Liver (tissue), 9 donors: ENCODE results near the gene SLC25A41. TPM values are rescaled to one million over a fixed set of nuclear protein-coding genes. Genes with fewer than 3 reads are reported as not detected.

Experiments used
- DNase-seq: peaks from one replicate; pipeline ENCODE4 v3.0.0-alpha.2; 2017; ENCODE audit warnings: low spot score
- H3K27ac ChIP-seq, 2 donors: one replicate each; pipeline ENCODE4 v1.7.0; 2013; ENCODE audit warnings: inconsistent platforms in 2 of 2, low read length in 2 of 2, control low read depth in 1 of 2, low read depth in 1 of 2, mild to moderate bottlenecking in 1 of 2
- H3K27me3 ChIP-seq, 4 donors: one replicate each; pipeline versions ENCODE4 v1.6.1 to v1.7.0; 2013; ENCODE audit warnings: low read length in 3 of 4, inconsistent platforms in 1 of 4, mild to moderate bottlenecking in 1 of 4, moderate library complexity in 1 of 4; ENCODE audit not compliant: control insufficient read depth in 4 of 4, insufficient read depth in 4 of 4
- H3K36me3 ChIP-seq, 4 donors: one replicate each; pipeline versions ENCODE4 v1.6.1 to v1.7.0; 2013; ENCODE audit warnings: low read length in 3 of 4, mild to moderate bottlenecking in 3 of 4, low read depth in 1 of 4, moderate library complexity in 1 of 4; ENCODE audit not compliant: control insufficient read depth in 4 of 4, insufficient read depth in 3 of 4
- H3K4me1 ChIP-seq, 4 donors: one replicate each; pipeline versions ENCODE4 v1.6.1 to v1.7.0; 2013; ENCODE audit warnings: low read length in 3 of 4, mild to moderate bottlenecking in 3 of 4, moderate library complexity in 1 of 4; ENCODE audit not compliant: control insufficient read depth in 4 of 4, insufficient read depth in 4 of 4
- H3K4me3 ChIP-seq, 3 donors: one replicate each; pipeline versions ENCODE4 v1.6.1 to v1.7.0; 2013; ENCODE audit warnings: low read length in 3 of 3, control low read depth in 1 of 3, low read depth in 1 of 3, mild to moderate bottlenecking in 1 of 3
- H3K9ac ChIP-seq, 2 donors: one replicate each; pipeline ENCODE4 v1.7.0; 2013; ENCODE audit warnings: low read length in 2 of 2, mild to moderate bottlenecking in 2 of 2, moderate library complexity in 2 of 2, control low read depth in 1 of 2, low read depth in 1 of 2
- H3K9me3 ChIP-seq, 4 donors: one replicate each; pipeline versions ENCODE4 v1.6.1 to v1.7.0; 2013; ENCODE audit warnings: low read length in 3 of 4; ENCODE audit not compliant: control insufficient read depth in 4 of 4
- ATF3 ChIP-seq: IDR thresholded peaks from 2 replicates; pipeline ENCODE4 v1.6.1; 2016; ENCODE audit warnings: antibody characterized with exemption
- CTCF ChIP-seq: fragments of 150-350 bp; IDR thresholded peaks from 2 replicates; pipeline ENCODE4 v1.5.1; 2017; ENCODE audit warnings: improper control_type of control experiment, low read depth, low read length; ENCODE audit not compliant: missing input control
- EGR1 ChIP-seq, 2 donors: IDR thresholded peaks; 2 replicates each; pipeline ENCODE4 v1.6.1; 2016 to 2018; ENCODE audit warnings: antibody characterized with exemption in 2 of 2, low read depth in 2 of 2
- FOXA1 ChIP-seq: IDR thresholded peaks from 2 replicates; pipeline ENCODE4 v1.6.1; 2016; ENCODE audit warnings: antibody characterized with exemption
- FOXA2 ChIP-seq: IDR thresholded peaks from 2 replicates; pipeline ENCODE4 v1.6.1; 2016; ENCODE audit warnings: antibody characterized with exemption
- GABPA ChIP-seq, 2 donors: IDR thresholded peaks in 1 of 2; conservative IDR thresholded peaks in 1 of 2; 2 replicates each; pipeline ENCODE4 v1.6.1; 2016; ENCODE audit warnings: antibody characterized with exemption in 2 of 2, mild to moderate bottlenecking in 1 of 2, moderate library complexity in 1 of 2
- HNF4A ChIP-seq, 2 donors: conservative IDR thresholded peaks; 2 replicates each; pipeline ENCODE4 v1.6.1; 2016; ENCODE audit warnings: antibody characterized with exemption in 2 of 2, mild to moderate bottlenecking in 2 of 2
- HNF4G ChIP-seq: IDR thresholded peaks from 2 replicates; pipeline ENCODE4 v1.6.1; 2016; ENCODE audit warnings: antibody characterized with exemption
- JUND ChIP-seq, 2 donors: IDR thresholded peaks; 2 replicates each; pipeline ENCODE4 v1.6.1; 2016; ENCODE audit warnings: antibody characterized with exemption in 2 of 2
- MAX ChIP-seq: IDR thresholded peaks from 2 replicates; pipeline ENCODE4 v1.6.1; 2016; ENCODE audit warnings: antibody characterized with exemption
- NR2F2 ChIP-seq: IDR thresholded peaks from 2 replicates; pipeline ENCODE4 v1.6.1; 2016; ENCODE audit warnings: antibody characterized with exemption
- RAD21 ChIP-seq, 2 donors: IDR thresholded peaks; 2 replicates each; pipeline ENCODE4 v1.6.1; 2016; ENCODE audit warnings: antibody characterized with exemption in 2 of 2, mild to moderate bottlenecking in 2 of 2
- REST ChIP-seq: IDR thresholded peaks from 2 replicates; pipeline ENCODE4 v1.6.1; 2016; ENCODE audit warnings: antibody characterized with exemption, mild to moderate bottlenecking
- RXRA ChIP-seq, 2 donors: IDR thresholded peaks; 2 replicates each; pipeline ENCODE4 v1.6.1; 2017 to 2018; ENCODE audit warnings: antibody characterized with exemption in 2 of 2, mild to moderate bottlenecking in 1 of 2
- SP1 ChIP-seq: IDR thresholded peaks from 2 replicates; pipeline ENCODE4 v1.6.1; 2018; ENCODE audit warnings: antibody characterized with exemption, mild to moderate bottlenecking
- TAF1 ChIP-seq: conservative IDR thresholded peaks from 2 replicates; pipeline ENCODE4 v1.6.1; 2016; ENCODE audit warnings: antibody characterized with exemption, mild to moderate bottlenecking
- YY1 ChIP-seq: IDR thresholded peaks from 2 replicates; pipeline ENCODE4 v1.6.1; 2016; ENCODE audit warnings: antibody characterized with exemption, mild to moderate bottlenecking
- ZBTB33 ChIP-seq: IDR thresholded peaks from 2 replicates; pipeline ENCODE4 v1.6.1; 2016; ENCODE audit warnings: antibody characterized with exemption
- WGBS: extraction: QIAGEN DNeasy Blood & Tissue Kit; methylation state at CpG from one replicate; pipeline ENCODE4 v1.1.7; 2013; 5-methylcytosine and 5-hydroxymethylcytosine counted together
- polyA plus RNA-seq, 2 donors: library from polyadenylated mRNA; stranded (reverse) in 1 of 2; unstranded in 1 of 2; fragments of 200-250 nt in 1 of 2; fragments of >200 nt in 1 of 2; fragmentation: Nextera tagmentation in 1 of 2; extraction: Ambion mirVana in 1 of 2; gene quantifications; one replicate each; pipeline versions ENCODE4 v1.2.1 to v1.2.3, GENCODE V29; 2013 to 2015
- total RNA-seq, 2 donors: library from RNA; depleted of rRNA; stranded (reverse); fragments of >200 nt; gene quantifications; one replicate each; pipeline ENCODE4 v1.2.3, GENCODE V29; 2014
- donor health status: healthy.
- donor health status: healthy.
- donor health status: healthy.
- donor health status: healthy.
- donor health status: healthy.

SLC25A41 gene
- total and polyA plus RNA-seq, 4 donors, result 0.14 to 0.16 TPM; not detected in 2

- Histone ChIP-seq H3K4me3 (no peak overlapping the region), H3K9me3 (no peaks in the 10 kb centered on the region), H3K4me1 (peaks cover 0 to 17% (median 3%) of the 10 kb centered on the region in 4 donors), H3K27ac (no peak overlapping the region), H3K27me3 (no peaks in the 10 kb centered on the region), H3K9ac (no peak overlapping the region), H3K36me3 (no peaks in the 10 kb centered on the region)
- WGBS, result 69% methylated on average over 9 of the region's 9 CpGs
- DNase-seq, result no peak
- TF ChIP-seq HNF4G, result no peak
- TF ChIP-seq ZBTB33, result no peak
- TF ChIP-seq CTCF, result no peak
- no peak for TF ChIP-seq ATF3
- no peak for TF ChIP-seq EGR1 (IDR thresholded peaks at IDR 0.05; ENCODE audit: low read depth in 2 of 2)
- TF ChIP-seq HNF4A (conservative IDR thresholded peaks at IDR 0.05), result no peak
- TF ChIP-seq RXRA (IDR thresholded peaks at IDR 0.05), result no peak
- no peak for TF ChIP-seq NR2F2
- no peak for TF ChIP-seq YY1
- no peak for TF ChIP-seq RAD21 (IDR thresholded peaks at IDR 0.05)
Measured at GRCh38 chr19:6473647-6474046, 40.1 kb upstream of the SLC25A41 start.

GRCh38 chr19:6472713-6473112, 39.1 kb upstream of the SLC25A41 start:
- TF ChIP-seq NR2F2 (no peak), HNF4A (conservative IDR thresholded peaks at IDR 0.05) (no peak), JUND (IDR thresholded peaks at IDR 0.05) (no peak), MAX (no peak), REST (no peak), CTCF (no peak), ATF3 (no peak), FOXA1 (no peak), HNF4G (no peak), RAD21 (IDR thresholded peaks at IDR 0.05) (no peak), GABPA (IDR thresholded peaks at IDR 0.05 in 1 of 2, conservative IDR thresholded peaks at IDR 0.05 in 1 of 2) (no peak), SP1 (no peak), TAF1 (no peak), FOXA2 (no peak), EGR1 (IDR thresholded peaks at IDR 0.05; ENCODE audit: low read depth in 2 of 2) (no peak)
- Histone ChIP-seq H3K27me3 (no peaks in the 10 kb centered on the region), H3K9me3 (no peaks in the 10 kb centered on the region), H3K27ac (no peak overlapping the region), H3K36me3 (peaks cover 0 to 4% (median 2%) of the 10 kb centered on the region in 4 donors), H3K4me3 (no peak overlapping the region), H3K9ac (no peak overlapping the region), H3K4me1 (peaks cover 0 to 17% (median 3%) of the 10 kb centered on the region in 4 donors)
- DNase-seq, result no peak
- 87% methylated on average over 4 of the region's 4 CpGs for WGBS
